Measurements from ENCODE around the gene EQTN.

DNA sequence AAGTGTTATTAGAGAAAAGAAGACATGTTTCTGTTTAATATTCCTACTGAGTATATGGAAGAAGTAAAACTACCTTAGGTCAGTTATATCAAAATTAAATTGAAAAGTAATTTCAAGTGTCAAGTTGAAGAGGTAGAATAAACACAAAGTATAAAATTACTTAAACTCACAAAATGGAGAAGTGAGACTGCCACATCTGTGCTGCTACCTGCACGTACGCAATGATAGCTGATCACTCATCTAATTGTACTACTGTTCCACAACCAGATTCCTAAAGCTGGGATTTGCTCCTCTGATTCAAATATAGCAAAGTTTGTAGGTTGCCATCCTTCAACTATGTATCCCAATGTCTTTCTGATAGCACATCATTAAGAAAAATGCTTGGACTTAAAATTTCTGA, 24.8 kb downstream of the EQTN start:
- TF ChIP-seq, protein P1, sequence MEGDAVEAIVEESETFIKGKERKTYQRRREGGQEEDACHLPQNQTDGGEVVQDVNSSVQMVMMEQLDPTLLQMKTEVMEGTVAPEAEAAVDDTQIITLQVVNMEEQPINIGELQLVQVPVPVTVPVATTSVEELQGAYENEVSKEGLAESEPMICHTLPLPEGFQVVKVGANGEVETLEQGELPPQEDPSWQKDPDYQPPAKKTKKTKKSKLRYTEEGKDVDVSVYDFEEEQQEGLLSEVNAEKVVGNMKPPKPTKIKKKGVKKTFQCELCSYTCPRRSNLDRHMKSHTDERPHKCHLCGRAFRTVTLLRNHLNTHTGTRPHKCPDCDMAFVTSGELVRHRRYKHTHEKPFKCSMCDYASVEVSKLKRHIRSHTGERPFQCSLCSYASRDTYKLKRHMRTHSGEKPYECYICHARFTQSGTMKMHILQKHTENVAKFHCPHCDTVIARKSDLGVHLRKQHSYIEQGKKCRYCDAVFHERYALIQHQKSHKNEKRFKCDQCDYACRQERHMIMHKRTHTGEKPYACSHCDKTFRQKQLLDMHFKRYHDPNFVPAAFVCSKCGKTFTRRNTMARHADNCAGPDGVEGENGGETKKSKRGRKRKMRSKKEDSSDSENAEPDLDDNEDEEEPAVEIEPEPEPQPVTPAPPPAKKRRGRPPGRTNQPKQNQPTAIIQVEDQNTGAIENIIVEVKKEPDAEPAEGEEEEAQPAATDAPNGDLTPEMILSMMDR (IDR thresholded peaks at IDR 0.05), result no peak
- TF ChIP-seq POLR2A (IDR thresholded peaks at IDR 0.05) (no peak), POLR2AphosphoS5 (IDR thresholded peaks at IDR 0.05) (no peak), EP300 (IDR thresholded peaks at IDR 0.05) (no peak)

Data from suprapubic skin (tissue), 4 donors.